ENCODE results near the gene NHSL2. TPM values are rescaled to one million over a fixed set of nuclear protein-coding genes. Genes with fewer than 3 reads are reported as not detected.

NHSL2 gene
- total RNA-seq, 1 donor from 2014 or later, result 3.8 TPM

DNA sequence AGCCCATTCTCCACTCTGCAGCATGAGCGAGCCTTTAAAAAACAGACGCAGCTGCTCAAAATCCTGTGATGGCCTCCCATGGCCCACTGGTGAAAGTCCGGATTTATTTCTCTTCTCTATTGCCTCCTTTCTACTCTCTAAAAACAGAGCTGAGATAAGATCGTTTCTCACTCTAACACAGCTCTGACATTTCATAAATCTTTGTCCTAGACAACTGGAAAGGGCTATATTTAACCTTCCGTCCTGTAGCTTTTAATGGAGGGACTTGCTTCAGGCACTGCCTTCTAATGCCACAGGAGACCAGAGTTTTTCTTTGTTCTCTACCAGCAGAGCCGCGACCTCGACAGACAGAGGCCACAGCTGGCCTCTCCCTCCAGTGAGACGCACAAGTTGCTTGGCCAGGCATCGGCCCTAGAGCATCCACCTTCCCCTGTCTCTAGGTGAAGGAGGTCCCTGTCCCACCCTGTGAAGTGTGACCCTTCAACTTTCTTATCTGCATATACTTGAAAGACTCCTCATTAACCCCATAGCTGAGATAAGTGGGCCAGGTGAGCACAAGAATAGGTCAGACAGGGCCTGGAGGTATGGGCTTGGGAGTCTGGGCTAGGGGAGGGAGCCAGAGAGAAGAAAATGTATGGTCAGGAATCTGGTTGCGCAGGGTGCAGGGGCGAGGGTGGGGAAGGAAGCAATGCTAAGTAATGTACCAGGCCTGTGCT is 171.1 kb downstream of the NHSL2 start:
- peak overlapping the region; percentile 81 for H3K27ac ChIP-seq (replicated peaks)
- H3K4me1 ChIP-seq, result peaks cover 24% of the 10 kb centered on the region
- DNase-seq, result no peak
- intact Hi-C loops (cut with micrococcal nuclease), result no loop called here
- TF ChIP-seq, protein P1, sequence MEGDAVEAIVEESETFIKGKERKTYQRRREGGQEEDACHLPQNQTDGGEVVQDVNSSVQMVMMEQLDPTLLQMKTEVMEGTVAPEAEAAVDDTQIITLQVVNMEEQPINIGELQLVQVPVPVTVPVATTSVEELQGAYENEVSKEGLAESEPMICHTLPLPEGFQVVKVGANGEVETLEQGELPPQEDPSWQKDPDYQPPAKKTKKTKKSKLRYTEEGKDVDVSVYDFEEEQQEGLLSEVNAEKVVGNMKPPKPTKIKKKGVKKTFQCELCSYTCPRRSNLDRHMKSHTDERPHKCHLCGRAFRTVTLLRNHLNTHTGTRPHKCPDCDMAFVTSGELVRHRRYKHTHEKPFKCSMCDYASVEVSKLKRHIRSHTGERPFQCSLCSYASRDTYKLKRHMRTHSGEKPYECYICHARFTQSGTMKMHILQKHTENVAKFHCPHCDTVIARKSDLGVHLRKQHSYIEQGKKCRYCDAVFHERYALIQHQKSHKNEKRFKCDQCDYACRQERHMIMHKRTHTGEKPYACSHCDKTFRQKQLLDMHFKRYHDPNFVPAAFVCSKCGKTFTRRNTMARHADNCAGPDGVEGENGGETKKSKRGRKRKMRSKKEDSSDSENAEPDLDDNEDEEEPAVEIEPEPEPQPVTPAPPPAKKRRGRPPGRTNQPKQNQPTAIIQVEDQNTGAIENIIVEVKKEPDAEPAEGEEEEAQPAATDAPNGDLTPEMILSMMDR (IDR thresholded peaks at IDR 0.05; ENCODE audit: borderline replicate concordance), result no peak
- no peaks in the 10 kb centered on the region for H3K9me3 ChIP-seq (replicated peaks)
- H3K27me3 ChIP-seq (ENCODE audit: low read depth), result no peaks in the 10 kb centered on the region
- peak overlapping the region; percentile 58 for H3K4me3 ChIP-seq
- no peaks in the 10 kb centered on the region for H3K36me3 ChIP-seq

DNA sequence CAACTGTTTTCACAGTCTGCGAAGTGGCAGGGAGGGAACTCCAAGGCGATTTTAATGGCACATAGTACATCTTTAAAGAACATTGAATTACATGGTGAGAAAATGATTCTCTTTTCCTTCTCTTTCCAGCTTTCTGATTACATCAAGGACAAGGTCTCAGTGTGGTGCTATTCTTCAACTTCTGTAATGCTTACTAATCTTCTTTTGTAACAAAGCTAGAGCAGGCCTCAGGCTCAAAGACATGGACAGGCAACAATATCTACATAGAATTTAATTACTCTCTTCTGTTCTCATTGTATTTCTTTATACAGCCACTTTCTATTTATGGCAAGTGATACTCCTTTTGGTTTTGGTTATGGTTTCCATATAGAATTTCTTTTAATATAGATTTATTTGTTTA is 172.6 kb downstream of the NHSL2 start:
- H3K27me3 ChIP-seq (ENCODE audit: low read depth), result no peaks in the 10 kb centered on the region
- TF ChIP-seq, protein P1 (IDR thresholded peaks at IDR 0.05; ENCODE audit: borderline replicate concordance), result no peak
- no peak overlapping the region for H3K27ac ChIP-seq (replicated peaks)
- no peaks in the 10 kb centered on the region for H3K36me3 ChIP-seq
- no peaks in the 10 kb centered on the region for H3K9me3 ChIP-seq (replicated peaks)
- H3K4me3 ChIP-seq, result no peak overlapping the region
- peaks cover 21% of the 10 kb centered on the region for H3K4me1 ChIP-seq
- intact Hi-C loops (cut with micrococcal nuclease), result no loop called here
- DNase-seq, result no peak

DNA sequence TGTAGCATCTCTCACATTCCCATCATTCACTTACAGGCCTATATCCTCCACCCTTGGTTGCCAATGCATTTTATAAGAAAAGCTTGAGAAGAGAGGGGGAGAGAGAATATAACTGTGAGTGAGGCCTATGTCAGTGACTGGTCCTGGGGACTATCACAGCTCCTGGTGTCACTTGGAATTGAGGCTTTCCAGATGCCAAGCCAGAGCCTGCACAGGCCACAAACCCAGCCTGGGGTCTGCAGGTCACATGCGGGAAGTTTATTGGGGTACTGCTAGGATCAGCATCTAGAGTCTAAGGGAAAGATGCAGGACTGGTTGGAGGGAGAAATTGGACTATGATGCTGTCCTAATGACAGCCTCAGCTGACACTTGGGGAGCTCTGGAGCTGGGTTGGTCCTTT is 173.5 kb downstream of the NHSL2 start:
- TF ChIP-seq, protein P1 (IDR thresholded peaks at IDR 0.05; ENCODE audit: borderline replicate concordance), result no peak
- Histone ChIP-seq H3K27ac (replicated peaks) (no peak overlapping the region), H3K4me3 (no peak overlapping the region), H3K27me3 (ENCODE audit: low read depth) (no peaks in the 10 kb centered on the region), H3K4me1 (peaks cover 14% of the 10 kb centered on the region), H3K9me3 (replicated peaks) (no peaks in the 10 kb centered on the region), H3K36me3 (no peaks in the 10 kb centered on the region)
- DNase-seq, result no peak
- intact Hi-C loops (cut with micrococcal nuclease), result no loop called here

DNA sequence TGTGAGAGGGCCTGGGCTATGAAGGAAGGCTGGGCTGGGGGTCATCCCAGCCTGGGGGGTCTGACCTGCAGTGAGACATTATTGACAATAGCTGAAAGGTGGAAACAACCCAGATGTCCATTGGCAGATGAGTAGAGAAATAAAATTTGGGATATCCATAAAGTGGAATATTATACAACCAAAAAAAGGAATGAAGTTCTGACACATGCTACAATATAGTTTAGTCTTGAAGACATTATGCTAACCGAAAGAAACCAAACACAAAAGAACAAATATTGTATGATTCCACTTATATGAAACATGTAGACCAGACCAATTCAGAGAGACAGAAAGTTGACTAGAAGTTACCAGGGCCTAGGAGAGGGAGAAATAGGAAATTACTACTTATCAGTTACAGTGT is 176.3 kb downstream of the NHSL2 start:
- Histone ChIP-seq H3K4me1 (peaks cover 4% of the 10 kb centered on the region), H3K27ac (replicated peaks) (no peak overlapping the region), H3K9me3 (replicated peaks) (no peaks in the 10 kb centered on the region), H3K4me3 (no peak overlapping the region), H3K36me3 (no peaks in the 10 kb centered on the region), H3K27me3 (ENCODE audit: low read depth) (no peaks in the 10 kb centered on the region)
- intact Hi-C loops (cut with micrococcal nuclease), result no loop called here
- TF ChIP-seq, protein P1 (IDR thresholded peaks at IDR 0.05; ENCODE audit: borderline replicate concordance), result no peak
- DNase-seq, result no peak

DNA sequence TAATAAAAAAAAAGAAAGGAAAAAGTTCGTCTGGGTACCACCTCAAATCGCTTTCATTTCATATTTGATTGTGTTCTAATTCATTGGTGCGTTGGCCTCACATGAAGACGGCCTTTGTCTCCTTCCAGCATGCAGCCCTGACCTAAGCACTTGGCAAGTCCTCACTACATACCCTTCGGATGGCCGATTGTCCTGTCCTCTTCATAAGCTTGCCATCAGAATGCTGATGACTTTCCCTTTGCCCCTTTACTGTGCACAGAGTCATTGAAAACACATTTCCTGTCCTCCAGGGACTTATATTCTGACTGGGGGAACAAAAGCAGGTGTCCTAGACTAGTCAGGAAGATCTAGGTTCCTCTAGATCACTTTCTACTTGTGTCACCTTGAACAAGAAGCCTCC is 178.1 kb downstream of the NHSL2 start:
- TF ChIP-seq, protein P1 (IDR thresholded peaks at IDR 0.05; ENCODE audit: borderline replicate concordance), result no peak
- Histone ChIP-seq H3K27ac (replicated peaks) (no peak overlapping the region), H3K9me3 (replicated peaks) (no peaks in the 10 kb centered on the region), H3K4me1 (no peaks in the 10 kb centered on the region), H3K36me3 (no peaks in the 10 kb centered on the region), H3K4me3 (no peak overlapping the region), H3K27me3 (ENCODE audit: low read depth) (no peaks in the 10 kb centered on the region)
- intact Hi-C loops (cut with micrococcal nuclease), result no loop called here
- no peak for DNase-seq

Data from left ventricle myocardium inferior (tissue), 1 donor.